DLD1 (cell line): ENCODE measurements around the gene FKBP5.
"Not testable (repeated sequence)": the region's sequence is repeated elsewhere in the genome, so short reads cannot be mapped to it uniquely, and the experiment has no call there.

Source experiments
- in situ Hi-C: cut with HindIII; loops from 2 replicates; pipeline ENCODE4 v1.10.0; 2017; ENCODE audit warnings: low sequenced_read_pairs

Gene FKBP5

DNA sequence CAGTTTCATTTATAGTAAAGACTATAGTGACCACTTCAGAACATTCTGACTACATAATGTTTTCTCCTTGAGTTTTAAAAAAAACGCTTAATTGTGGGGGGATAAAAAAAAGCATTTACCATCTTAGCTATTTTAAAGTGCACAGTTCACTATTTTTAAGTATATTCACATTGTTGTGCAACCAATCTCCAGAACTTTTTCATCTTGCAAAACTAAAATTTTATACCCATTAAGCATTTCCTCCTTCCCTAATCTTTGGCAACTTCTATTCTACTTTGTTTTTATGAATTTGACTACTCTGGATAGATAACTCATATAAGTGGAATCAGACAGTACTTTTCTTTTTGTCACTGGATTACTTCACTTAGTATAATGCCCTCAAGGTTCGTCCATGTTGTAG lies 62.3 kb downstream of the FKBP5 start:
- in situ Hi-C loops, result no loop called here

DNA sequence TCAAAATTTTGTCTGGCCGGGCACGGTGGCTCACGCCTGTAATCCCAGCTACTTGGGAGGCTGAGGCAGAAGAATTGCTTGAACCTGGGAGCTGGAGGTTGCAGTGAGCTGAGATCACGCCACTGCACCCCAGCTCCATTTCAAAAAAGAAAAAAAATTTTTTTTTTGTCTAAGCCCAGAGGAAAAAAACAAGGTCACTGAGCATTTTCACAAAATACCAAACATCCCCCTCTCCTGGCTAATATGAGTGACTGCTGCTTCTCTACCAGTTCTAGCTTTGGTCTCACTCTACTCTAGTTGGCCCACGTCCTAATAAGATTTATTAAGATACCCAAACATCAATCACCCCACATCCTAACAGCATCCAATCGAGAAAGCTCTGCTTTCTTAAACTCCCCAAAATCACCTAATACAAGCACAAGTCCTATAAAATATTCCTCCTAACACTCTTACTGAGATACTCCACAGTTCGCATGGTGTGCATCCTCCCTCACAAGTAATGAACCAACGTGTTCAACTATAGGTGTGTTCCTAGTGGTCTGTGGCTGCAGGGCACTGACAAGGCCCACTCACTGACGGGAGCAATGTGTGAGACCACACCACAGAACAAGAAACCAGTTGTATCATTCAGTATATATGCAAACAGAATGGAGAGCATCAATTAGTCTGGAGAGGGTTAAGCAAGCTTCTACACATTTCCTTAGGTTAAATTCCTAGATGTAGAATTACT lies 64.2 kb downstream of the FKBP5 start:
- in situ Hi-C loops, result no loop called here

DNA sequence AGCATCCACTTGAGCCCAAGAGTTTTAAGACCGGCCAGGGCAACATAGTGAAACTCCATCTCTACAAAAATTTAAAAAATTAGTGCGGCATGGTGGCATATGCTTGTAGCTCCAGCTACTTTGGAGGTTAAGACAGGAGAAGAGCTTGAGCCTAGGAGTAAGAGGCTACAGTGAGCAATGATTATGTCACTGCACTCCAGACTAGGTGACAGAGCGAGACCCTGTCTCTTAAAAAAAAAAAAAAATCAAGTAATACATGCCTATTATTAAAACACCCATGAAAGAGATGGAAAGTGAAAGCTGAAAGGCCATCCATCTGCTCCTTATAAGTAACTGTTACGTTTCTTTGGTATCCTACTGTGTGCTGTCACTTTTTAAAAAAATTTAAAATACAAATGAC lies 66.4 kb downstream of the FKBP5 start:
- in situ Hi-C loops, result no loop called here

DNA sequence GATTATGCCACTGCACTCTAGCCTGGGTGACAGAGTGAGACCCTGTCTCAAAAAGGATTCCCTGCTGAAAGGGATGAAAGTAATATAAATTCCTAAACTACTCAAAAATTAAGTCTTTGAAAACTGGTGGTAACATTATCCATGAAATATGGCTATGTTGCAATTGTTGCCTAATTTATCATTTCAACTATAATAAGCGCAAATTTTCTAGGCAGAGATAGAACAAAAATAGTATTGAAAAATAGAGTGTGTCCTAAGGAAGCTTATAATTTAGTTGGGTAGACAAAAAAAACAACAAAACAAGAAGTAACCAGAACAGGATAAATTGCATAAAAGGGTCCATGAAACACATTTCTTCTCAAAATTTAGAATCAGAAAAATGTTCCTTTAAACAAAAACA lies 68.0 kb downstream of the FKBP5 start:
- in situ Hi-C loops, result no loop called here

- in situ Hi-C loops, result no loop called here
Observed at GRCh38 chr6:35613762-35614161, 75.0 kb downstream of the FKBP5 start.

- in situ Hi-C loops, result no loop called here
Observed at GRCh38 chr6:35611240-35611639, 77.5 kb downstream of the FKBP5 start.

DNA sequence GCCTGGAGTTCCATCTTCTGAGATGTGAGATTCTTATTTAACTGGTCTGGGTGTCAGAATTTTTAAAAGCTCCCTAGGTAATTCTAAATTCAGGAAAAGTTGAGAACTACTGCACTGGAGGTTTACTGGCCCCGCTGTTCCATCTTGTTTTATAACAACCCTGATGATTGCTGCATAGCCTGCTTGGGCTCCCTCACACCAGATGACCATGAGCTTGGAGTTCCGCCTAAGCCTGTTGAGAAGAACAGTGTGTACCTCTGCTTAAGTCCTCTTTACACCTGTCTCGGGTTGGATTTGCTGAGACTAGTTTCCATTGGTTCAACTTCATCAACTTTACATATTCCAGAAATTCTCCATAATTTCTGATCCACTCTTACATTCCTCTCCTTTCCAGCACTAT lies 77.9 kb downstream of the FKBP5 start:
- in situ Hi-C loops, result no loop called here

- in situ Hi-C loops, result no loop called here
Observed at GRCh38 chr6:35609588-35609987, 79.1 kb downstream of the FKBP5 start.

DNA sequence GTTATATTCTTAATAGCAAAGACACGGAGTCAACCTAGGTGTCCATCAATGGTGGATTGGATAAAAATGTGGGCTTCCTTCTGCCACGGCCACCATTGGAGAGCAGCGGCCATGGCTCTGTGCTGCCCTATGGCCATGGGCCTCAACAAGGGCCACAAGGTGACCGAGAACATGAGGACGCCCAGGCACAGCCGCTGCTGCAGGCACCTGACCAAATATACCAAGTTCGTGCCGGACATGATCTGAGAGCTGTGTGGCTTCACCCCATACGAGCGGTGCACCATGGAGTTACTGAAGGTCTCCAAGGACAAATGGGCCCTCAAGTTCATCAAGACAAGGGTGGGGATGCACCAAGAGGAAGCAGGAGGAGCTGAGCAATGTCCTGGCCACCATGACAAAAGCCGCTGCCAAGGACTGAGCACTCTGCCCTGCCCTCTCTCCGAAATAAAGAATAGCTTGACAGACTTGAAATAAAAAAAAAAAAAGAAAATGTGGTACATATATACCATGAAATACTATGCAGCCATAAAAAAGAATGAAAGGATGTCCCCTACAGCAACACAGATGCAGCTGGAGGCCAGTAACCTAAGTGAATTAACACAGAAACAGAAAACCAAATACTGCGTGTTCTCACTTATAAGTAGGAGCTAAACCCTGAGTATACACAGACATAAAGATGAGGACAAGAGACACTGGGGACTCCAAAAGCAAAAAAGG lies 81.0 kb downstream of the FKBP5 start:
- in situ Hi-C loops, result no loop called here

- in situ Hi-C loops, result no loop called here
Observed at GRCh38 chr6:35605600-35605999, 83.1 kb downstream of the FKBP5 start.

DNA sequence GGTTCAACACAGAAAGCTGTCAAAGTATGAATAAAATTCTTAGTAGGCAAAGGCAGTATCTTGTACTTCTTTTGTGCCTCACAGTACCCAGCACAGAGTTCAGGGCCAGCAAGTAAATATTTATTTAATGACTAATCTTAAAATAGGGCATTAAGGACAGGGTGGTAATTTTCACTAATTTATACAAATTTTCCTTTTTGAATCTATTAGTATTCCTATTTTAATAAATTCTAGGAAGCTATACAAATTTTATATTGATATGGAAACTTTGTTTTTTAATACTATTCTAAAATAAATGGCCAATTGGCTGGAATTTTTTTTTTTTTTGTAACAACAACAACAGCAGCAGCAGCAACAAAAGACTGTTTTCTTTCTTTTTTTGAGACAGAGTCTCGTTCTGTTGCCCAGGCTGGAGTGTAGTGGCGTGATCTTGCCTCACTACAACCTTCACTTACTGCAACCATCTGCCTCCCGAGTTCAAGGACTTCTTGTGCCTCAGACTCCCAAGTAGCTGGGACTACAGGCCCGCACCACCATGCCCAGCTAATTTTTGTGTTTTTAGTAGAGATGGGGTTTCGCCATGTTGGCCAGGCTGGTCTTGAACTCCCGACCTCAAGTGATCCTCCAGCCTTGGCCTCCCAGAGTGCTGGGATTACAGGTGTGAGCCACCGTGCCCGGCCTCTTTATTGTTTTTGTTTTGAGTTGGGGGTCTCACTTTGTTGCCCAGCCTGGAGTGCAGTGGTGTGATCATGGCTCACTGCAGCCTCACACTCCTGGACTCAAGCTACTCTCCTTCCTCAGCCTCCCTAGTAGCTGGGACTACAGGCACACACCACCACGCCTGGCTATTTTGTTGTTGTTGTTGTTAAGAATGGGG lies 85.2 kb downstream of the FKBP5 start:
- in situ Hi-C loops, result no loop called here

DNA sequence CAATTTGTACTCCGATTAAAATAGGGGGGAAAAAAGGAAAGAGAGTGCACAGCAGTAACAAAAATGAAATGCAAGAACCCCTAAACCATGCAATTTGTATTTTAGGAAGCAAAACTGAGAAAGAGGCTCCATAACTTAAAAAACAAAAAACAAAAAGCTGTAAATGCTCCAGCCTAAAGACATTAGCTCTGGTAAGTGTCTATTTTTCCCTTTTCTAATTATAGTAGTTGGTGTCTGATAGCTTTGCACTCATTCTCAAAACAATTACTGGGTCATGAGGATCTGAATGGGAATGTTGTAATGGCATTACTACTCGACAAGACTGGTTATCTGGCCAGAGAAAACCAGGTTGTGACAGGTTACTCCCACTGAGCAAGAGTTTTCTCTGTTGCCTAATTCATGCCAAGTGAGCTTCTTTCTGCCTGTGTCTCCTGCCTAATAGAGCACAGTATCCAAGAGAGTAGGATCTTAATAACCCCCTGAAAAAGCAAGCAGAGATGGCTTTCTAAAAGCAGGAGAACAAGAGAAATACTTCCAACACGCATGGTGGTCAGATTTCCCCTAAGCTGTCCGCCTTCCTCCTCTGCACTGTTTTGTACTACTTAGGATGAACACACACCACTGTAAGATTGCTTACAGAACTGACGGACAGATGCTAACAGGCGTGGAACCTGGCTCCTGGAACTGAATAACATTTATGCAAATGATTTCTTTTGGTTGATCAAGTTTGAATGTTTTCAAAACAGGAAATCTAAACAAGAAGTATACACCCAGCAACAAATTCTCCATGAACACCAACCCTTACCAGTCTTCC lies 86.4 kb downstream of the FKBP5 start:
- in situ Hi-C loops, result no loop called here

- in situ Hi-C loops, result no loop called here
Observed at GRCh38 chr6:35601331-35602132, 87.2 kb downstream of the FKBP5 start.

DNA sequence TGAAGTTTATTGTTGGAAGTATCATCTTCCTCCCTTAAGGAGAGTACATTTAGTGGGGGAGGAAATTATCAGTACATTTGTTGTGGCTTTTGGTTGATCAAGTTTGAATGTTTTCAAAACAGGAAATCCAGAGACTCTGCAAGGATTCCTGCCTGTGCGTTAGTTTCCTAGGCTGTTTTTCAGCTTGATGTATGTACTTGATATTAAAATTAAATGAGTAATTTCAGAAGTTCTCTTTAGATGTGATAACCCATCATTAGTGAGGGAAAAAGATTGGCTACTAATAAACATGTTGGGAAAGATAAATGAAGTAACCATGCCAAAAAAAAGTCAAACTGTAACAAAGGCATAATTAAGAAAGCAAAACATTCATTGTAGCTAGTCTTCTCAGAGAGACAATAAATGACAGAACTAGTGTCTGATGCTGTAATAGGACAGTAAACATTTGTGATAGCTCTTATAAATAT lies 88.0 kb downstream of the FKBP5 start:
- in situ Hi-C loops, result no loop called here

GRCh38 chr6:35599761-35600658 lies 88.7 kb downstream of the FKBP5 start:
- in situ Hi-C loops, result no loop called here

GRCh38 chr6:35598621-35599020 lies 90.1 kb downstream of the FKBP5 start:
- in situ Hi-C loops, result not testable (repeated sequence)

DNA sequence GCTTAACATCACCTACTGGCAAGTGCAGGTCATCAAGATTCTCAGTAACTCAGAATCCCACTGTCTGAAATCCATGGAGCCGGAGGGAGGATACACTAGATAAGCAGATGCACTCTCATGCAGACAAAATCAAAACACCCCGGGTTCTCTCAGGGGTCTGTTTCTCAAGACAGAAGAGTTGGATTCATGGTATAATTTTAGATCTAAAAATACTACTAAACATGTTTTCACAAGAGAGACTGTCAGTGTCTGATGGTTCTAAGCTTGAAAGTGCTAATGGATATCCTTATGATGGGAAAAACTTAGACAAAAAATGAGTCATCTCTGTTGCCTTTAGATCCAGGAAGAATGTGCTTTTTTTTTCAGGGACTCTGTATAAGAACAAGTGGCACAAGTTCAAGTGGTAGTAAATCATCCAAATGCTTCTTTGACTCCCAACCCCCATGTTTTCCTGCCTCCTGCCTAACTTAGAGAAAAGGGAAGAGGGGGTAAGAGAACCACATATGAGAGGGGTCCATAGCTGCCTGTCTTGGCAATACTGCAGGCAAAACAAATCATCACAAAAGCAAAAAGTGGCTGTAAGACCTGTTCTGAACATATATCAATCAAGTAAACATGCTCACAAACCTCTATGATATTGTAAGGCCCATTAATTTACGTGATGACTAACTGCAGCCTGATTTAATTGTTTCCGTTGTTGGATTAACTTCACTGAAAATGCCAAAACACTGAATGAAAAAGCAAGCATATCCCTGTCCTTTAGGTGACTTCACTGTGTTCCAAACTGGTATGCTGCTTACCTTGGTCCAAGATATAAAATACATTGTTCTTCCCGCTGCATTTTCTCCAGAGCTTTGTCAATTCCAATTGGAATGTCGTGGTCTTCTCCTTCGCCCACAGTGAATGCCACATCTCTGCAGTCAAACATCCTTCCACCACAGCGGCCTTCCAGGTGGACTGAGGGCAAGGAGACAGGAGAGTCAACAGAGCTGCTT lies 92.0 kb downstream of the FKBP5 start:
- in situ Hi-C loops, result no loop called here
